H54 (cell line): ENCODE measurements around the gene GATA5.

Experiments used
- DNase-seq: peaks from one replicate; pipeline ENCODE4 v3.0.0; 2011; ENCODE audit warnings: low spot score, mixed read lengths; ENCODE audit not compliant: insufficient read length
- FAIRE-seq: peaks from 3 replicates; lab custom pipeline; 2011; peaks lifted over from hg19 to GRCh38; lab: Jason Lieb, UNC
- POLR2A ChIP-seq: IDR thresholded peaks from 2 replicates; pipeline ENCODE4 v1.6.1; 2011; ENCODE audit warnings: low read depth, mild to moderate bottlenecking, low read length

Gene GATA5

GRCh38 chr20:62425281-62426058, 50.3 kb downstream of the GATA5 start:
- TF ChIP-seq POLR2A: no peak
- no peak for DNase-seq
- no peak for FAIRE-seq

- no peak for TF ChIP-seq POLR2A
- no peak for FAIRE-seq
- no peak for DNase-seq
Observed at GRCh38 chr20:62424249-62425107, 51.3 kb downstream of the GATA5 start.

- TF ChIP-seq POLR2A: no peak
- DNase-seq: no peak
- FAIRE-seq: no peak
Observed at GRCh38 chr20:62423326-62423706, 52.5 kb downstream of the GATA5 start.

- TF ChIP-seq POLR2A: no peak
- DNase-seq: no peak
- no peak for FAIRE-seq
Observed at GRCh38 chr20:62422636-62423325, 53.0 kb downstream of the GATA5 start.

GRCh38 chr20:62421716-62421990, 54.1 kb downstream of the GATA5 start:
- no peak for TF ChIP-seq POLR2A
- DNase-seq: no peak
- FAIRE-seq: no peak

GRCh38 chr20:62420846-62421715, 54.7 kb downstream of the GATA5 start:
- DNase-seq (no peak), FAIRE-seq (no peak)
- TF ChIP-seq POLR2A: no peak

- TF ChIP-seq POLR2A: no peak
Observed at GRCh38 chr20:62419759-62420158, 56.0 kb downstream of the GATA5 start.

GRCh38 chr20:62418709-62419487, 56.9 kb downstream of the GATA5 start:
- FAIRE-seq: no peak
- no peak for TF ChIP-seq POLR2A
- no peak for DNase-seq

More at GRCh38 chr20:62419759-62420158, 56.0 kb downstream of the GATA5 start:
- DNase-seq (no peak), FAIRE-seq (no peak)

GRCh38 chr20:62417981-62418708, 57.6 kb downstream of the GATA5 start:
- FAIRE-seq: no peak
- no peak for TF ChIP-seq POLR2A
- no peak for DNase-seq

GRCh38 chr20:62416651-62417637, 58.9 kb downstream of the GATA5 start:
- FAIRE-seq: no peak
- no peak for DNase-seq
- no peak for TF ChIP-seq POLR2A
